SK-N-SH treated with all-trans-retinoic acid at 6 μM for 48 hours (cell line): ENCODE measurements around the gene SH3BP1.

Source experiments
- CREB5 ChIP-seq: fragments of 250-450 bp; sonication (Bioruptor Pico); IDR thresholded peaks from 2 replicates; pipeline ENCODE4 v1.5.1; 2020; ENCODE audit warnings: low read depth, mild to moderate bottlenecking, moderate library complexity
- OSR1 ChIP-seq: fragments of 250-450 bp; sonication (Bioruptor Pico); IDR thresholded peaks from 2 replicates; pipeline ENCODE4 v1.8.0; 2022; ENCODE audit warnings: moderate library complexity, mild to moderate bottlenecking, inconsistent platforms
- ZNF70 ChIP-seq: fragments of 450-650 bp; formaldehyde crosslinking; IDR thresholded peaks from 2 replicates; pipeline ENCODE4 v1.5.0; 2020; ENCODE audit warnings: mild to moderate bottlenecking, moderate library complexity

DNA sequence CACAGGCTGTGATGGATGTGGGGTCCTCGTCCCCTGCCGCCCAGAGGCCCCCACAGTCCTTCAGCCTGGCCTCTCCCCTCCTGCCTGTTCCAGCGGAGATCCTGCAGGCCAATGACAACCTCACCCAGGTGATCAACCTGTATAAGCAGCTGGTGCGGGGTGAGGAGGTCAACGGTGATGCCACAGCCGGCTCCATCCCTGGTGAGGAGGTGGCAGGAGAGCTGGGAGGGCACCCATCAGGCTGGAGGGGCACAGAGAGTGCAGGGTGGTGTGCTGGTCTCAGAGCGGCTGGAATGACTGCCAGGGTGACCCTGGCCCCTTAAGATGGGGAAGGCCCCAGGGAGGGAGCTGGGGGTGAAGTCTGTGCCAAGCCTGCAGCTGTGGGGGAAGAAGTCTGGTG is 14.6 kb upstream of the SH3BP1 start:
- TF ChIP-seq CREB5 (CRISPR knock-in tag) (no peak), ZNF70 (CRISPR knock-in tag) (no peak), OSR1 (CRISPR knock-in tag) (no peak)
